Activated B cell treated with CpG ODN at 0.5 μM for 24 hours (primary cell): ENCODE measurements around the gene CTDSP2. TPM values are rescaled to one million over a fixed set of nuclear protein-coding genes. Genes with fewer than 3 reads are reported as not detected.
A peak's percentile ranks its signal among the peaks of the same experiment; 100 is the strongest.

Experiments used
- ATAC-seq: fragments of 200-7000 bp; cut with Tn5 transposase; one replicate; pipeline ENCODE4 v1.10.0; 2021; ENCODE audit warnings: low read depth, mild to moderate bottlenecking, moderate library complexity
- CTCF ChIA-PET: fragments of 350-600 bp; sonication (Branson Sonifier 250); formaldehyde crosslinking; loops from one replicate; lab custom pipeline; 2021; ENCODE audit warnings: antibody characterized with exemption; lab: Charles Lee
- POLR2A ChIA-PET: fragments of 350-600 bp; sonication (Branson Sonifier 250); formaldehyde crosslinking; loops from one replicate; lab custom pipeline; 2021; ENCODE audit warnings: antibody characterized with exemption; lab: Charles Lee
- DNase-seq: peaks from one replicate; pipeline ENCODE4 v3.0.0; 2022
- H3K27ac Mint-ChIP-seq: one replicate; pipeline ENCODE4 v1.8.0; 2020; ENCODE audit warnings: mixed read lengths
- H3K27me3 Mint-ChIP-seq: one replicate; pipeline ENCODE4 v1.8.0; 2021; ENCODE audit warnings: mixed read lengths
- H3K36me3 Mint-ChIP-seq: one replicate; pipeline ENCODE4 v1.8.0; 2021; ENCODE audit warnings: low read depth, mixed read lengths
- H3K4me1 Mint-ChIP-seq: one replicate; pipeline ENCODE4 v1.8.0; 2021; ENCODE audit warnings: mixed read lengths
- H3K4me3 Mint-ChIP-seq: one replicate; pipeline ENCODE4 v1.8.0; 2020; ENCODE audit warnings: mild to moderate bottlenecking, mixed read lengths
- H3K9me3 Mint-ChIP-seq: one replicate; pipeline ENCODE4 v1.8.0; 2020; ENCODE audit warnings: mixed read lengths
- CTCF ChIP-seq: fragments of 200-600 bp; IDR thresholded peaks from one replicate; pipeline ENCODE4 v1.8.0; 2022; ENCODE audit warnings: antibody characterized with exemption, mild to moderate bottlenecking
- intact Hi-C: fragments of 100-400 bp; cut with micrococcal nuclease; formaldehyde crosslinking; loops from one replicate; pipeline ENCODE4 v1.15.1; 2024
- total RNA-seq: library from RNA; stranded (reverse); gene quantifications from 2 replicates; pipeline ENCODE4 v1.2.3, GENCODE V29; 2022

Gene CTDSP2
- total RNA-seq = 73.2 and 81.5 TPM in 2 replicates

- DNase-seq (peak; percentile 81), ATAC-seq (peak; percentile 47)
- intact Hi-C loops = loop anchor here (1.0 to 5.0 kb wide), 4 partner anchors 8 to 369 kb away; partner anchors contain the start of gene ARHGAP9
- H3K4me3 Mint-ChIP-seq = peak within 1 kb of the TSS; percentile 86
- no peaks in the 10 kb centered on the region for H3K9me3 Mint-ChIP-seq
- CTCF ChIA-PET = interaction anchor here (1.1 to 1.9 kb wide), 3 partner anchors 50 to 58 kb away, joined by 3 to 10 read pairs (median 7); no protein-coding TSS in a partner anchor
- POLR2A ChIA-PET = interaction anchor here (0.7 to 6.7 kb wide), 9 partner anchors 10 to 102 kb away, joined by 3 to 122 read pairs (median 11); partner anchors contain the start of genes ATP23, EEF1AKMT3, METTL1 and TSPAN31
- peaks cover 45% of the 10 kb centered on the region for H3K4me1 Mint-ChIP-seq
- peaks cover 8% of the 10 kb centered on the region for H3K27me3 Mint-ChIP-seq
- H3K27ac Mint-ChIP-seq = peak within 1 kb of the TSS; percentile 85
- no peak for TF ChIP-seq CTCF
- peaks cover 6% of the 10 kb centered on the region for H3K36me3 Mint-ChIP-seq
These were observed at the start of gene CTDSP2 for GRCh38 chr12:57846577-57847319. Gene CTDSP2 (minus strand): TSS chr12:57846729. CDS start chr12:57846435, 294 bp downstream.

GRCh38 chr12:57896115-57896433 is 49.5 kb upstream of the CTDSP2 start:
- Mint-ChIP-seq H3K4me1 (peaks cover 73% of the 10 kb centered on the region), H3K27me3 (no peaks in the 10 kb centered on the region)
- CTCF ChIA-PET = interaction anchor here (1.2 to 5.8 kb wide), 10 partner anchors 9 to 140 kb away, joined by 3 to 35 read pairs (median 9); no protein-coding TSS in a partner anchor

GRCh38 chr12:57895389-57896114 is 49.0 kb upstream of the CTDSP2 start:
- Mint-ChIP-seq H3K36me3 (no peaks in the 10 kb centered on the region), H3K4me3 (peak overlapping the region; percentile 77), H3K27me3 (no peaks in the 10 kb centered on the region), H3K9me3 (no peaks in the 10 kb centered on the region), H3K4me1 (peaks cover 72% of the 10 kb centered on the region), H3K27ac (peak overlapping the region; percentile 75)
- ChIA-PET POLR2A (interaction anchor here (0.6 to 7.3 kb wide), 7 partner anchors 30 to 151 kb away, joined by 3 to 122 read pairs (median 3); partner anchors contain the start of genes CTDSP2, TSFM and TSPAN31), CTCF (interaction anchor here (0.9 to 5.8 kb wide), 11 partner anchors 10 to 139 kb away, joined by 3 to 35 read pairs (median 8); no protein-coding TSS in a partner anchor)
- ATAC-seq (no peak), DNase-seq (no peak)
- intact Hi-C loops = loop anchor here (2.0 kb wide), 1 partner anchor 93 kb away; no protein-coding TSS in a partner anchor
- no peak for TF ChIP-seq CTCF

More at GRCh38 chr12:57896115-57896433, 49.5 kb upstream of the CTDSP2 start:
- Mint-ChIP-seq H3K27ac (peak overlapping the region; percentile 75), H3K4me3 (peak overlapping the region; percentile 77), H3K9me3 (no peaks in the 10 kb centered on the region), H3K36me3 (no peaks in the 10 kb centered on the region)
- POLR2A ChIA-PET = interaction anchor here (0.5 to 7.3 kb wide), 6 partner anchors 31 to 171 kb away, joined by 3 to 122 read pairs (median 4); partner anchors contain the start of genes CTDSP2 and TSFM
- TF ChIP-seq CTCF = no peak
- ATAC-seq (no peak), DNase-seq (no peak)
- intact Hi-C loops = loop anchor here (2.0 kb wide), 1 partner anchor 93 kb away; no protein-coding TSS in a partner anchor

- DNase-seq = no peak
- ChIA-PET POLR2A (interaction anchor here (1.1 to 7.3 kb wide), 3 partner anchors 30 to 59 kb away, joined by 3 to 122 read pairs (median 91); partner anchors contain the start of gene CTDSP2), CTCF (interaction anchor here (0.9 to 5.8 kb wide), 8 partner anchors 10 to 92 kb away, joined by 3 to 35 read pairs (median 18); no protein-coding TSS in a partner anchor)
- ATAC-seq = no peak
- peaks cover 65% of the 10 kb centered on the region for H3K4me1 Mint-ChIP-seq
- TF ChIP-seq CTCF = no peak
- no peaks in the 10 kb centered on the region for H3K27me3 Mint-ChIP-seq
- H3K36me3 Mint-ChIP-seq = no peaks in the 10 kb centered on the region
- intact Hi-C loops = no loop called here
- peak overlapping the region; percentile 54 for H3K27ac Mint-ChIP-seq
- H3K9me3 Mint-ChIP-seq = no peaks in the 10 kb centered on the region
- H3K4me3 Mint-ChIP-seq = peak overlapping the region; percentile 52
These were observed 48.1 kb upstream of the CTDSP2 start for GRCh38 chr12:57894399-57895292.
